GM21423 (cell line): ENCODE measurements around the gene ZDHHC12.

Source experiments
- ATAC-seq: cut with Tn5 transposase; IDR thresholded peaks from one replicate; pipeline ENCODE4 v1.9.1; 2021; ENCODE audit warnings: mild to moderate bottlenecking, moderate library complexity; ENCODE audit not compliant: unreplicated experiment

ZDHHC12 gene

GRCh38 chr9:128688501-128689292, 35.2 kb downstream of the ZDHHC12 start, which contains the start of gene SET:
TSS of gene SET (plus strand) at chr9:128689222. CDS start at chr9:128689583, 361 bp downstream.
- peak; percentile 63 for ATAC-seq

DNA sequence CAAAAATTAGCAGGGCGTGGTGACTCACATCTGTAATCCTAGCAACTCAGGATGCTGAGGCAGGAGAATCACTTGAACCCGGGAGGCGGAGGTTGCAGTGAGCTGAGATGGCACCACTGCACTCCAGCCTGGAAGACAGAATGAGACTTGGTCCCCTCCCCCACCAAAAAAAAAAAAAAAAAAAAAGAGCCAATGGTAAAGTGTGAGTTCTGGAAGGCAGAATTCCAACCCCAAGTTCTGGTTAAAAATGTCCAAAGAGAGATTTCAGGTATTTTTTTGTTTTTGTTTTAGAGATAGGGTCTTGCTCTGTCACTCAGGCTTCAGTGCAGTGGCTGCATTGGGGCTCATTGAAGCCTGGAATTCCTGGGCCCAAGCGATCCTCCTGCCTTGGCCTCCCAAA, 36.5 kb downstream of the ZDHHC12 start:
- ATAC-seq = no peak

GRCh38 chr9:128685636-128686489, 38.1 kb downstream of the ZDHHC12 start:
- no peak for ATAC-seq

DNA sequence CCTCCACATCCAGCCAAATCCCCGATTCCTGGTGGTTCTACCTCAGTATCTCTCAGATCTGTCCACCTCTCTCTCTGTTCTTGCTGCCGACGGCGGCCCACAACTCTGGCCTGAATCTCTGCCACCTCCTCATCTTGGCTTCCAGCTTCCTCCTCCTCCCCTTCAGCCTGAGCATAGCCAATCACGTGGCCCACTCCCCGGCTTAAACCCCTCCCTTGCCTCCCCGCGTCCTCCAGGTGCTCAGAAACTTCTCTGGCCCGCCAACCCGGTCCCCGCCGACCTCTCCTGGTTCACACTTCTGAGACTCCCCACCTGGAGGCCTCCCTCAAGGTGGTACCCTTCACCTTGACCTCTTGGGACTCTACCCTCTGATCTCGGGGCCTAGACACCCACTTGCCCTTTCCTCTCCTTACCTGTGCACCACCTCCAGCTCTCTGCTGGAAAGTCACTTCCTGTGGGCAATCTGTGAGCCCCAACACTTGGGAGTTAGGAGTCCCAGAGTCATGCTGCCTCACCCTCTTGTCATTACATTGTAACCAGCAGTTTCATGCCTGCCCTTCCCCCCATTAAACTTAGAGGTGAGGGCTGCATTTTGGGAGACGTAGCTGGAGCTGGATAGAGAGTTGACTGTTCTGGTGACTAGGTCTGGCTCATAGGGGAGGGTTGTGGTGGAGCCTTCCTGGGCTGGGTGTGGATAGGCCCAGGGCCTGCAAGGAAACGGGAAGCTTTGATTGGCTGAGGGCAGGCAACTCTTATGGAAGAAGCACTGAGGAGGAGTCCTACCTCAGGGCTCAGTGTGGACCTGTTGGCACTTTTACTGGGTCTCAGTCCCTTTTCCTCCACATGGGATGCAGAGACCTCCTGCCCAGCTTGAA, 39.4 kb downstream of the ZDHHC12 start:
- ATAC-seq = peak; percentile 41

- ATAC-seq = peak; percentile 2
Measured at GRCh38 chr9:128684065-128684324, 39.9 kb downstream of the ZDHHC12 start.

DNA sequence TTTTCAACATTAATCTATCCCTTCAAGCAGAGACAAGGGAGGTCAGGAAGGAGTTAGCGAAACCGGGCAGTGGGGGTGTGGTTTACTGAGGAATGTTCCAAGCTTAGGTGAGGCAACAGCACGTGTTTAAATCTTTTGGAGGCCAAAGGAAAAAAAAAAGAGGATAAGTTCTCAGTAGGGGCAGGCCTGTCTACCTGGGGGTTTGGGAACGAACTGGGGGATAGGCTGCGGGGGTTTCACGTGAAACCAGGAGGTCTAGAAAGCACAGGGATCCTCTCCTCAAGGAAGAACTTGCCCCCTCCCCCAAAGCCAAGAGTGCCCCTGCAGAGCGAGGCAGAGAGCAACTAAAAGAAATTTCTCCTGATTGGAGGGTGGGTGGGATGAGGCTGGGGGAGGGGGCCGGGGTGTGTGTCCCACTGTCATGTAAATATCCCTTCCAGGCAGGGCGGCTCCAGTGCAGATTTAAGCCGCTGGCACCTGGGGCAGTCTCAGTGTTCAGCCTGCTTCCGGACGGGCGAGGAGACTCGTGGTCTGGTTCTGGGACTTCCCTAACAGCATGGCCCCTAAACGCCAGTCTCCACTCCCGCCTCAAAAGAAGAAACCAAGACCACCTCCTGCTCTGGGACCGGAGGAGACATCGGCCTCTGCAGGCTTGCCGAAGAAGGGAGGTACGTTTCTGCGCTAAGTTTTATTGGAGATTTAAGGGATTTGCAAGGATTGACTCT, 40.4 kb downstream of the ZDHHC12 start:
- no peak for ATAC-seq

- ATAC-seq = no peak
Measured at GRCh38 chr9:128677794-128678193, 46.1 kb downstream of the ZDHHC12 start.

GRCh38 chr9:128675382-128675781, 48.5 kb downstream of the ZDHHC12 start:
- no peak for ATAC-seq
